Measurements from ENCODE around the gene TTC27. TPM values are rescaled to one million over a fixed set of nuclear protein-coding genes. Genes with fewer than 3 reads are reported as not detected.

TTC27 gene
- total RNA-seq, 1 donor from 2014 or later = 12.8 TPM

- DNase-seq (ENCODE audit: extremely low read depth, low read depth, low spot score) = no peak
These were observed 176.4 kb downstream of the TTC27 start for GRCh38 chr2:32804205-32804604.

- DNase-seq (ENCODE audit: extremely low read depth, low read depth, low spot score) = peak; percentile 51
These were observed 177.6 kb downstream of the TTC27 start for GRCh38 chr2:32805104-32806095.

DNA sequence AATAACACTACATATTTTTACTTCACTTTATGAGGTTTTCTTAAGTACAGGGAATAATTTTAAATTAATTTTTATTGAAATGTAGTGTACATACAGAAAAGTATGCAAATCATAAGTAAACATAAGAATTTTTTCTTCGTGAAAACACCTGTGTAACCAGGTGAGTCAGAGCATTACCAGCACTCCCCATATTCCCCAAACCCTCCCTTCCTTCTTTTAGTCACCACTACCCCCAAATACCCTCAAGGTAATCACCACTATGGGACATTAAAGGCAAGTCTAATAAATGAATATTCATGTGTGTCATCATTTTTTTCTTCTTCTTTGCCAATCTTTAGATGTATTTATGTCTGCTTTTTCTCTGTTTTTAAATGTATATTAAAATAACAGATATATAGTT is 179.0 kb downstream of the TTC27 start:
- no peak for DNase-seq (ENCODE audit: extremely low read depth, low read depth, low spot score)

DNA sequence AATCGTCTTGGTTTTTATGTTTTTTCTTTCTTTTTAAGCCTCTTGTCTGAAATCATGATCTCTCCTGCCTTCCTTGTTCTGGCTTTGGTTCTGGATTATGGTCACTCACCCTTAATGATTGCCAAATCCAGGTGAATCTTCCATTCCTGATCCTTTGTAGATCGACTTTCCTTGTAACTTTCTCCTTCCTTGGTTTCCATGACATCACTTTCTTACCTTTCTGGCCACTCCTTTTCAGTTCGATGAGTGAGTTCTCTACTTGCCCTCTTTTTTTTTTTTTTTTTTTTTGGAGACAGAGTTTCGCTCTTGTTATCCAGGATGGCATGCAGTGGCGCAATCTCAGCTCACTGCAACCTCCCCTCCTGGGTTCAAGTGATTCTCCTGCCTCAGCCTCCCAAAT is 179.8 kb downstream of the TTC27 start:
- no peak for DNase-seq (ENCODE audit: extremely low read depth, low read depth, low spot score)

- DNase-seq (ENCODE audit: extremely low read depth, low read depth, low spot score) = no peak
These were observed 183.2 kb downstream of the TTC27 start for GRCh38 chr2:32810909-32811495.

DNA sequence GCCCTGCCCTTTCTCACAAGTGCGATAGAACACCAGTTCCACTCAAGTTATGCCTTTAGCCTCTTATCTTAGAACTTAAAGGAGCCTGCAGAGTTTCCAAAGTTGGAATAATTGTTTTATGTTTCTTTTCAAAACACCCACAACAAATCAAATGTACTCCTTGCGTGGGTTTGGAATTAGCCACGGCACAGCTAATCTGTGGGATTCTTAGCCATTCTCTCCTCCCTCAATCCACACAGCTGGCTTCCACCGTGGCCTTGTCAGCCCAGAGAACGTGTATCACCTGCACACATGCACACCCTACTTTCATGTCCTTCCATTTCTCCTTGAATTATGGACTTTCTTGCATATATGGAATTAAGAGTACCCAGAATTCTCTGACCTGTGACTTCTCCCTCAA is 183.8 kb downstream of the TTC27 start:
- no peak for DNase-seq (ENCODE audit: extremely low read depth, low read depth, low spot score)

GRCh38 chr2:32812316-32812715 is 184.5 kb downstream of the TTC27 start:
- DNase-seq (ENCODE audit: extremely low read depth, low read depth, low spot score) = no peak

GRCh38 chr2:32820088-32820487 is 192.2 kb downstream of the TTC27 start:
- no peak for DNase-seq (ENCODE audit: extremely low read depth, low read depth, low spot score)

DNA sequence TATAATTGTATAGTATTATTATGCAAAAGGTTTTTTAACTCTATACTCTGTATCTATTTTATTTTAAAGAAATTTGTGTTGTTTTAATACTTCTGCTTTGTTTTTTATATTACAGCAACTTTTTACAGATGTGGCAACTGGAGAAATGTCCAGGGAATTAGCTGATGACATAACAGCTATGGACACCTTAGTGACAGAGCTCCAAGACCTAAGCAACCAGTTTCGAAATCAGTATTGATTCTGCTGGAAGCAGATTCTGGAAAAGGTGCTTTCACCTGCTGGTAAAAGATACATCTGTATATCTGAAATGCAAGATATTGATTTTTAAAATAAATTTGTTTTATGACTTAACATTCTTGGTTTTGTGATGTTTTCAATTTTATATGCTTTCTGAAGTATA is 192.9 kb downstream of the TTC27 start:
- no peak for DNase-seq (ENCODE audit: extremely low read depth, low read depth, low spot score)

GRCh38 chr2:32824070-32824809 is 196.4 kb downstream of the TTC27 start:
- DNase-seq (ENCODE audit: extremely low read depth, low read depth, low spot score) = no peak

DNA sequence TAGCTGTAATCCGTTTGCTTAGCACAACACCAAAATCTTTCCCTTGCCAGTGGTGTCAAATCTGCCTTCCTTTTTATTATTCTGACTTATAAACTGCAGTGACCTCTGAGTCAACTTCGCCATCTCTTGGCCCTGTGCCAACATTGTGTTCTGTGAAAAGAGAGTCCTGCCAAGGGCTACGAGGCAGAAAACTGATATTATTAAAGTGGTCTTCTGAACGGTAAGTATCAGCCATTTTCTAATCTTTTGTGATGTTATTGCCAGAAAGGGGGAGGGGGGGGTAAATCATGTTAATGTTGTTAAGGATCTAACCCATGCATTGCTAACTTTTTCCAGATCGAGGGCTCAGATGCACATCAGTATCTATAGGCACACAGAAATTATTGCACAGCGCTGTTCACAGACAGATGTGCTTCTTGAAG is 197.5 kb downstream of the TTC27 start:
- peak; percentile 54 for DNase-seq (ENCODE audit: extremely low read depth, low read depth, low spot score)

GRCh38 chr2:32830196-32830595 is 202.3 kb downstream of the TTC27 start:
- no peak for DNase-seq (ENCODE audit: extremely low read depth, low read depth, low spot score)

DNA sequence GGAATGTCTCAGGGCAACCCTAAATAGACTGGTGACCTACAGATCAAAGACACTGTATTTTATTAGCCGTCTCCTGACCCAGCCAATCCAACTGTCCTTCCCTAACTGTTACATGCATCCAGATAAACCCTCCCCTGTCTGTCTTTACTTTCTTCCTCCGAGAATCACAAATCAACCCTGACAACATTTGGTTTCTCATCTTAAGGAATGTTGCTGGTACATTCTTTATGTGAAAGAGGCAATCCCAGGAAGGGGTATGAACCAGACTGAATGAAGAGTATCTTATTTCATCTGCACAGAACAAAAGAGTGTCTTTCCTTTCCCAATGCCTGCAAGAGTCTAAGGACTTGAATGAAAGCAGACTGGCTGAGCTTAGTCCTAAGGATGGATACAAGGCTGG is 205.0 kb downstream of the TTC27 start:
- no peak for DNase-seq (ENCODE audit: extremely low read depth, low read depth, low spot score)

GRCh38 chr2:32833709-32834108 is 205.9 kb downstream of the TTC27 start:
- DNase-seq (ENCODE audit: extremely low read depth, low read depth, low spot score) = no peak

- DNase-seq (ENCODE audit: extremely low read depth, low read depth, low spot score) = no peak
These were observed 207.3 kb downstream of the TTC27 start for GRCh38 chr2:32835148-32835547.

DNA sequence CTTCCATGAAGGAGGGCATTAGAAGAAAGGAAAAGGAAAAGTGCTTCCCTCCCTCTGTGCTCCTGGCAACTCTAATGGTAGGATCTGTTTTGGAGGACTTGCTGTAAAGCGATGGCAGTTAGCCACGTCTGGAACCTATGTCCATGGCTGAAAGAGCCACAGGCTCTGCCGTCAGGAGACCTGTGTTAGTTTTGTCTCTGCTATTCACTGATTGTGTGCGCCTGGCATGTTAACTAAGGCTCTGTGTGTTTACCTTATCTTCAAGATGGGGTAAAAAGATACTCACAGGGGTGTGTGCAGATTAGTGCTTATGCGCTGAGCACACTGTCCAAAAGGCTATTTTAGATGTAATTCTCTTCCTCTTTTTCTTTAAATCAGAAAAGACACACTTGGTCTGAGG is 209.1 kb downstream of the TTC27 start:
- no peak for DNase-seq (ENCODE audit: extremely low read depth, low read depth, low spot score)

DNA sequence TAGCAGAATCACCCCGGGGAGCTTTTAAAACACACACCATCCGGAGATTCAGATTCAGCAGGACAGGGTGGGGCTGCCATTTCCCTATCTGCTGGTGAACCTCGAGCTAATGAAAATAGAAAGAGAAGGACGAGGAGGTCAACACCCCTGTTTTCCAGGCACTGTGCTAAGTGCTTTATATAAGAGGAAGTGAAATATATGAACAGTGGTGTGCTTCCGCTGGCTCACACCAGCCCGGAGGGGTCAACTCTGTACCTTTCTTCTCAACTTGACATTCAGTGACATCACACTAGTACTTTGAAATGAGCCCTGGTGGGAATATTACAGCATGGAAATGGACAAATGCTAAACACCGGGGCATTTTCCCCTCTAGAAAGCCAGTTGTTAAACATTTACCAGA is 210.6 kb downstream of the TTC27 start:
- DNase-seq (ENCODE audit: extremely low read depth, low read depth, low spot score) = no peak

DNA sequence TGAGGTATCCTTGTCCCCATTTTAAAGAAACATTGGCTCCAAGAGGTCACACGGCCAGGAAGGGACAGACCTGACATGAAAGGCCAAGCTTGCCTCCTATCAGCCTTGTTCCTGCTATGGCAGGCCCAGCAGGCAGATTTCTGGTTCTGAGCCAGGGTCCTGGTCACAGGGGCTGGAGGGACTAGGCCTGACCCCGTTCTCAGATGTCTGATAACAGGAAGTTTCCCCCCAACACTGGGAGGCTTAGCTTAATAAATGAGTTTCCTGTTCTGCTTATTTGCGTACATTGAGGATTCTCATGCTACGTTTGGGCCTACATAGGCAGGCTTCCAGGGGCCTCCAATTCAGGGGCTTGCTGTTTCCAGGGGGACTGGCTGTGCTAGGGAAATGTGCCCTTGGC is 211.1 kb downstream of the TTC27 start:
- no peak for DNase-seq (ENCODE audit: extremely low read depth, low read depth, low spot score)

- DNase-seq (ENCODE audit: extremely low read depth, low read depth, low spot score) = no peak
These were observed 214.4 kb downstream of the TTC27 start for GRCh38 chr2:32841931-32842898.

DNA sequence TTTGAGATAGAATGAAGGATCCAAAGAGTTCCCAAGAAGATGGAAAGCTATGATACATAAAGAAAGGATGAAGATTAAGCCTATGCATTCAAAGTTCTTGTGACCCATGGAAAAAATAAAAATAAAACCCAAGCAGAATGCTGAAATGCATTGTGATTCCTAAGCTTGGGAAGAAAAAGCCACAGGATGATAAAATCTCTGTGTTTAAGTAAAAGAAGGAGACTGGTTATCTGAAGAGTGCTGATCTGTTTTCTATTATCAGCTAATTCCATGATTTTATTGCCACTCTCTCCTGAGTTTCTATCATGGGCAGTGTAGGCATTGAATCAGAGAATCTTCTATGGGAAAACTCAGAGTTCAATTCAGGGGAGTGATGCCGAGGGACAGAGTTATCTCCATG is 215.8 kb downstream of the TTC27 start:
- no peak for DNase-seq (ENCODE audit: extremely low read depth, low read depth, low spot score)
